GM12891 (cell line): Measurements from ENCODE around the gene YWHAG.
A peak's percentile ranks its signal among the peaks of the same experiment; 100 is the strongest.

Source experiments
- POLR2A ChIP-seq: IDR thresholded peaks from 2 replicates; pipeline ENCODE4 v1.6.1; 2011; ENCODE audit warnings: low read depth, low read length, control low read depth
- POLR2AphosphoS5 ChIP-seq: IDR thresholded peaks from 2 replicates; pipeline ENCODE4 v1.6.1; 2011; ENCODE audit warnings: low read depth, low read length, control low read depth
- TAF1 ChIP-seq: IDR thresholded peaks from 2 replicates; pipeline ENCODE4 v1.6.1; 2011; ENCODE audit warnings: low read depth, low read length, control low read depth

- no peak for TF ChIP-seq TAF1
- 0 out of 2 replicates have a peak, but pooled peaks have one; percentile 19 for TF ChIP-seq POLR2A
- no peak; the same call in 1 of the 2 replicates for TF ChIP-seq POLR2AphosphoS5
These were observed 12.0 kb downstream of the YWHAG start for GRCh38 chr7:76346778-76347177.
